ENCODE results near the gene KIAA1217. TPM values are rescaled to one million over a fixed set of nuclear protein-coding genes. Genes with fewer than 3 reads are reported as not detected.

Gene KIAA1217
- total and polyA plus RNA-seq, 2 experiments from 2014 or later = 13.3 to 23.1 TPM

DNA sequence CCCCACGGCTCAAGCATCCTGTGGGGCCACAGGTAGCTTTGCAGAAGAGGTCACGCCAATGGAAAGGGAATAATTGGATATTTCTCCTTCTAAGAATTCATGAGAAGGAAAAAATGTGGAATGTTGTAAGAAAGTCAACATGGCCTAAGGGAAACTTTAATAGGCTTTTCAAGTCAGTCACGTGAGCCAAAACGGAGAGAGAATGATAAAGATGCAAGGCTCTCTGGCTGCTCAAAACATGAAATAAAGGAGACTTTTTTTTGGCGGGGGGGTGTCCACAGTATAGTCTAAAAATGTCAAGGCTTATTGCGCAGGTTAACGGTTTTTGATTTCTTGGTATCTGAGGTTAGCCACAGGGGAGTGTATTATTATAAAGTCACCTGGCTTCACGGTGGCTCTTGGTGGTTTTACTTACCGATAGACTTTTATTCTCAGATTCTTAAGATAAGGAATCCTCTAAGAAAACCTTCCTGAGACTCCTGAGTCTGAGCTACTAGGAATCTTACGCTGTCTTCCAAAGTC lies 366.6 kb downstream of the KIAA1217 start:
- H3K27ac ChIP-seq = no peak overlapping the region
- DNase-seq (ENCODE audit: low read depth in 1 of 2, low spot score in 1 of 2) = no peak
- H3K27me3 ChIP-seq = no peaks in the 10 kb centered on the region
- H3K36me3 ChIP-seq = no peaks in the 10 kb centered on the region
- no peaks in the 10 kb centered on the region for H3K9me3 ChIP-seq (ENCODE audit: low read depth)
- H3K4me3 ChIP-seq = no peak overlapping the region
- TF ChIP-seq, protein P1, sequence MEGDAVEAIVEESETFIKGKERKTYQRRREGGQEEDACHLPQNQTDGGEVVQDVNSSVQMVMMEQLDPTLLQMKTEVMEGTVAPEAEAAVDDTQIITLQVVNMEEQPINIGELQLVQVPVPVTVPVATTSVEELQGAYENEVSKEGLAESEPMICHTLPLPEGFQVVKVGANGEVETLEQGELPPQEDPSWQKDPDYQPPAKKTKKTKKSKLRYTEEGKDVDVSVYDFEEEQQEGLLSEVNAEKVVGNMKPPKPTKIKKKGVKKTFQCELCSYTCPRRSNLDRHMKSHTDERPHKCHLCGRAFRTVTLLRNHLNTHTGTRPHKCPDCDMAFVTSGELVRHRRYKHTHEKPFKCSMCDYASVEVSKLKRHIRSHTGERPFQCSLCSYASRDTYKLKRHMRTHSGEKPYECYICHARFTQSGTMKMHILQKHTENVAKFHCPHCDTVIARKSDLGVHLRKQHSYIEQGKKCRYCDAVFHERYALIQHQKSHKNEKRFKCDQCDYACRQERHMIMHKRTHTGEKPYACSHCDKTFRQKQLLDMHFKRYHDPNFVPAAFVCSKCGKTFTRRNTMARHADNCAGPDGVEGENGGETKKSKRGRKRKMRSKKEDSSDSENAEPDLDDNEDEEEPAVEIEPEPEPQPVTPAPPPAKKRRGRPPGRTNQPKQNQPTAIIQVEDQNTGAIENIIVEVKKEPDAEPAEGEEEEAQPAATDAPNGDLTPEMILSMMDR (IDR thresholded peaks at IDR 0.05; ENCODE audit: low read depth, low read length) = no peak
- no peaks in the 10 kb centered on the region for H3K4me1 ChIP-seq (ENCODE audit: low read depth)

- Histone ChIP-seq H3K27ac (no peak overlapping the region), H3K9me3 (ENCODE audit: low read depth) (no peaks in the 10 kb centered on the region), H3K36me3 (no peaks in the 10 kb centered on the region), H3K27me3 (no peaks in the 10 kb centered on the region), H3K4me1 (ENCODE audit: low read depth) (no peaks in the 10 kb centered on the region), H3K4me3 (no peak overlapping the region)
- TF ChIP-seq, protein P1 (IDR thresholded peaks at IDR 0.05; ENCODE audit: low read depth, low read length) = no peak
- no peak for DNase-seq (ENCODE audit: low read depth in 1 of 2, low spot score in 1 of 2)
Observed at GRCh38 chr10:24579448-24579847, 370.5 kb downstream of the KIAA1217 start.

GRCh38 chr10:24579906-24580305 lies 371.0 kb downstream of the KIAA1217 start:
- no peaks in the 10 kb centered on the region for H3K4me1 ChIP-seq (ENCODE audit: low read depth)
- no peak for DNase-seq (ENCODE audit: low read depth in 1 of 2, low spot score in 1 of 2)
- H3K36me3 ChIP-seq = no peaks in the 10 kb centered on the region
- no peak overlapping the region for H3K4me3 ChIP-seq
- TF ChIP-seq, protein P1 (IDR thresholded peaks at IDR 0.05; ENCODE audit: low read depth, low read length) = no peak
- H3K27ac ChIP-seq = no peak overlapping the region
- H3K9me3 ChIP-seq (ENCODE audit: low read depth) = no peaks in the 10 kb centered on the region
- no peaks in the 10 kb centered on the region for H3K27me3 ChIP-seq

- no peaks in the 10 kb centered on the region for H3K4me1 ChIP-seq (ENCODE audit: low read depth)
- H3K27ac ChIP-seq = no peak overlapping the region
- H3K27me3 ChIP-seq = no peaks in the 10 kb centered on the region
- TF ChIP-seq, protein P1 (IDR thresholded peaks at IDR 0.05; ENCODE audit: low read depth, low read length) = no peak
- DNase-seq (ENCODE audit: low read depth in 1 of 2, low spot score in 1 of 2) = no peak
- H3K4me3 ChIP-seq = no peak overlapping the region
- no peaks in the 10 kb centered on the region for H3K9me3 ChIP-seq (ENCODE audit: low read depth)
- peaks cover 49% of the 10 kb centered on the region for H3K36me3 ChIP-seq
Observed at GRCh38 chr10:24589265-24589664, 380.3 kb downstream of the KIAA1217 start.

- TF ChIP-seq, protein P1 (IDR thresholded peaks at IDR 0.05; ENCODE audit: low read depth, low read length) = no peak
- no peak for DNase-seq (ENCODE audit: low read depth in 1 of 2, low spot score in 1 of 2)
- Histone ChIP-seq H3K36me3 (peaks cover 61% of the 10 kb centered on the region), H3K4me1 (ENCODE audit: low read depth) (no peaks in the 10 kb centered on the region), H3K27ac (no peak overlapping the region), H3K9me3 (ENCODE audit: low read depth) (no peaks in the 10 kb centered on the region), H3K4me3 (no peak overlapping the region), H3K27me3 (no peaks in the 10 kb centered on the region)
Observed at GRCh38 chr10:24590697-24591457, 381.9 kb downstream of the KIAA1217 start.

All from cardiac muscle cell (in vitro differentiated cells and primary cell).